ENCODE measurements around the gene IFNG-AS1. TPM values are rescaled to one million over a fixed set of nuclear protein-coding genes. Genes with fewer than 3 reads are reported as not detected.

Gene IFNG-AS1
- total RNA-seq, 1 experiment from 2014 or later = not detected

DNA sequence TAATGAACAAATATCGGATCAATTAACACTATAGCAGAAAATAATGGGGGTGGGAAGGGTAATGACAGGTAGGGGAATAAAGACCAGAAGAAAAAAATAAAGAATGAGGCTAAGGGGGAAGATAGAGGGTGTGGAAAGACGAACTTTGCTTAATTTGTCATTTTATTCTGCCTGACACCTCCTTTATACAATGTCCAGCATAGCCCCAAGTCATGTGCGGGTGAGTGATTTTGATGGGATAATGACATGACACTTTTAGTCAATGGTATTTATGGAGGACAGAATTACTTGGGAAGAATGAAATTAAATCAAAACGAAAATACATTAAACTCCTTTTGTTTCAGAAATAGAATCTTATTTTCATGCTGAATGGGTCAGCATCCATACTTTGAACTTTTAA is 20.5 kb upstream of the IFNG-AS1 start:
- H3K4me3 ChIP-seq (ENCODE audit: low read depth, low read length, poor library complexity, severe bottlenecking) = no peak overlapping the region
- CTCF ChIA-PET = no interaction called here
- no peak overlapping the region for H3K27ac ChIP-seq (ENCODE audit: low read depth, low read length, poor library complexity, severe bottlenecking)
- POLR2A ChIA-PET (ENCODE audit: low non-redundant PET) = no interaction called here
- TF ChIP-seq EZH2 (IDR thresholded peaks at IDR 0.05; ENCODE audit: borderline replicate concordance, low read depth, low read length, poor library complexity, severe bottlenecking) = no peak
- TF ChIP-seq, protein P1, sequence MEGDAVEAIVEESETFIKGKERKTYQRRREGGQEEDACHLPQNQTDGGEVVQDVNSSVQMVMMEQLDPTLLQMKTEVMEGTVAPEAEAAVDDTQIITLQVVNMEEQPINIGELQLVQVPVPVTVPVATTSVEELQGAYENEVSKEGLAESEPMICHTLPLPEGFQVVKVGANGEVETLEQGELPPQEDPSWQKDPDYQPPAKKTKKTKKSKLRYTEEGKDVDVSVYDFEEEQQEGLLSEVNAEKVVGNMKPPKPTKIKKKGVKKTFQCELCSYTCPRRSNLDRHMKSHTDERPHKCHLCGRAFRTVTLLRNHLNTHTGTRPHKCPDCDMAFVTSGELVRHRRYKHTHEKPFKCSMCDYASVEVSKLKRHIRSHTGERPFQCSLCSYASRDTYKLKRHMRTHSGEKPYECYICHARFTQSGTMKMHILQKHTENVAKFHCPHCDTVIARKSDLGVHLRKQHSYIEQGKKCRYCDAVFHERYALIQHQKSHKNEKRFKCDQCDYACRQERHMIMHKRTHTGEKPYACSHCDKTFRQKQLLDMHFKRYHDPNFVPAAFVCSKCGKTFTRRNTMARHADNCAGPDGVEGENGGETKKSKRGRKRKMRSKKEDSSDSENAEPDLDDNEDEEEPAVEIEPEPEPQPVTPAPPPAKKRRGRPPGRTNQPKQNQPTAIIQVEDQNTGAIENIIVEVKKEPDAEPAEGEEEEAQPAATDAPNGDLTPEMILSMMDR (conservative IDR thresholded peaks at IDR 0.05; ENCODE audit: low read depth, low read length) = no peak
- DNase-seq (ENCODE audit: low spot score) = no peak
- no peaks in the 10 kb centered on the region for H3K4me1 ChIP-seq (ENCODE audit: insufficient read depth, low read length, poor library complexity, severe bottlenecking)
- no peaks in the 10 kb centered on the region for H3K9me3 ChIP-seq (ENCODE audit: low read depth, low read length, poor library complexity, severe bottlenecking)
- H3K27me3 ChIP-seq (replicated peaks; ENCODE audit: insufficient read depth, low read depth, low read length, poor library complexity) = no peaks in the 10 kb centered on the region
- intact Hi-C loops (cut with micrococcal nuclease; ENCODE audit: unreplicated experiment) = no loop called here
- no TSS peak for BruUV-seq (replicated peaks)
- H3K36me3 ChIP-seq (ENCODE audit: insufficient read depth, low read length, poor library complexity, severe bottlenecking) = no peaks in the 10 kb centered on the region

DNA sequence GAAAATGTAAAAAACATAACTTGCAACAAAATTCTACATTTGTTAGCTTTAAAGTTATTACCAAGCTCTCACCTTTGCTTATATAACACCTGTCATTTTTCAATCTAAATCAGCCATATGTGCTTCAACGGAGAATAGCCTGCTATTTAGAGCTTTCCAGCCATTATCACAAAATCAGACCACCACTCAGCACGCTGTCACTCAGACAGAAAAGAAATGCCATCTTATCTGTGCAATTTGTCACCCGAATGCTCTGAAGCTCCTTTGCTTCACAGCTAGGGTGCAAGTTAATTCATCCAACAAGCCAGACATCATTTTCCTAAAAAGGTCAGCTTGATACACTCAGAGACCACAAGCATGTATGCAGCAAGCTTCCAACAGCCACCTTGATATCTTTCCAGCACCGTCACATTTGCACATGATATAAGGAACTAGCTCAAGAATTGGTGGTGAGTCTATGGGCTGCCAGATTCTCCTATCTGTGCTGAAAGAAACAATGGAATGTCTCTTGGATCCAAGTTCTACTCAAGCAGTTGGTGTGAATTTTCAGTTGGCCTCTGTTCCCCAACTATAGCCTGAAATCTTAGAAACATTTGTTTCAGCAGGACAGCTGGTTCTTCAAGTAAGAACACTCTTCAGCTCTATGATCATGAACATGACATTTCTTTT is 20.0 kb upstream of the IFNG-AS1 start:
- POLR2A ChIA-PET (ENCODE audit: low non-redundant PET) = no interaction called here
- Histone ChIP-seq H3K27ac (ENCODE audit: low read depth, low read length, poor library complexity, severe bottlenecking) (no peak overlapping the region), H3K4me1 (ENCODE audit: insufficient read depth, low read length, poor library complexity, severe bottlenecking) (no peaks in the 10 kb centered on the region), H3K36me3 (ENCODE audit: insufficient read depth, low read length, poor library complexity, severe bottlenecking) (no peaks in the 10 kb centered on the region), H3K27me3 (replicated peaks; ENCODE audit: insufficient read depth, low read depth, low read length, poor library complexity) (no peaks in the 10 kb centered on the region), H3K9me3 (ENCODE audit: low read depth, low read length, poor library complexity, severe bottlenecking) (no peaks in the 10 kb centered on the region), H3K4me3 (ENCODE audit: low read depth, low read length, poor library complexity, severe bottlenecking) (no peak overlapping the region)
- TF ChIP-seq, protein P1 (conservative IDR thresholded peaks at IDR 0.05; ENCODE audit: low read depth, low read length) = no peak
- no peak for TF ChIP-seq EZH2 (IDR thresholded peaks at IDR 0.05; ENCODE audit: borderline replicate concordance, low read depth, low read length, poor library complexity, severe bottlenecking)
- no TSS peak for BruUV-seq (replicated peaks)
- intact Hi-C loops (cut with micrococcal nuclease; ENCODE audit: unreplicated experiment) = no loop called here
- CTCF ChIA-PET = no interaction called here
- DNase-seq (ENCODE audit: low spot score) = no peak

DNA sequence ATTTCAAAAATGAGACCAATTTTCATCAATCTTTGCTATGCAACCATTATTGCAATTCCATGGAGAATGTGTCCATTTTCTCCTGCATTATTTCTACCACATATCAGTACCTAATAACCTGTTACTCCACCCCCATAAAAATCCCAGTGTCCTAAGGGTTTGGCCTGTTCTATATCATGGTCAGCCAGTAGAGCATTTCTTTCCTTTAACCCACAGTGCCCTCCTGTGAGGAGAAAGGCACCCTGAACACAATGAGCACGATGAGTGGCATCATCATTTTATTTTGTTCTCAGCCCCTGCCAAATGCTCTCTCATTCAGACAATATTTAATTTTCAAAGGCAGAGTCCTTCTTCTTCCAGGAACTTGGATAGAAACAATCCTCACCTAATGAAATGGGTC is 11.6 kb upstream of the IFNG-AS1 start:
- no TSS peak for BruUV-seq (replicated peaks)
- TF ChIP-seq, protein P1 (conservative IDR thresholded peaks at IDR 0.05; ENCODE audit: low read depth, low read length) = no peak
- TF ChIP-seq EZH2 (IDR thresholded peaks at IDR 0.05; ENCODE audit: borderline replicate concordance, low read depth, low read length, poor library complexity, severe bottlenecking) = no peak
- CTCF ChIA-PET = no interaction called here
- intact Hi-C loops (cut with micrococcal nuclease; ENCODE audit: unreplicated experiment) = no loop called here
- Histone ChIP-seq H3K27me3 (replicated peaks; ENCODE audit: insufficient read depth, low read depth, low read length, poor library complexity) (no peaks in the 10 kb centered on the region), H3K9me3 (ENCODE audit: low read depth, low read length, poor library complexity, severe bottlenecking) (no peaks in the 10 kb centered on the region), H3K36me3 (ENCODE audit: insufficient read depth, low read length, poor library complexity, severe bottlenecking) (no peaks in the 10 kb centered on the region), H3K27ac (ENCODE audit: low read depth, low read length, poor library complexity, severe bottlenecking) (no peak overlapping the region), H3K4me3 (ENCODE audit: low read depth, low read length, poor library complexity, severe bottlenecking) (no peak overlapping the region), H3K4me1 (ENCODE audit: insufficient read depth, low read length, poor library complexity, severe bottlenecking) (no peaks in the 10 kb centered on the region)
- no peak for DNase-seq (ENCODE audit: low spot score)
- POLR2A ChIA-PET (ENCODE audit: low non-redundant PET) = no interaction called here
